GM18861 (cell line): Measurements from ENCODE around the gene UBL4A.
A peak's percentile ranks its signal among the peaks of the same experiment; 100 is the strongest.

Experiments used
- ATAC-seq: cut with Tn5 transposase; IDR thresholded peaks from one replicate; pipeline ENCODE4 v1.9.1; 2021; ENCODE audit not compliant: unreplicated experiment

The UBL4A gene

GRCh38 chrX:154483325-154483724, 3.1 kb downstream of the UBL4A start:
- ATAC-seq: no peak

- ATAC-seq: no peak
These were observed 3.6 kb downstream of the UBL4A start for GRCh38 chrX:154482786-154483185.

DNA sequence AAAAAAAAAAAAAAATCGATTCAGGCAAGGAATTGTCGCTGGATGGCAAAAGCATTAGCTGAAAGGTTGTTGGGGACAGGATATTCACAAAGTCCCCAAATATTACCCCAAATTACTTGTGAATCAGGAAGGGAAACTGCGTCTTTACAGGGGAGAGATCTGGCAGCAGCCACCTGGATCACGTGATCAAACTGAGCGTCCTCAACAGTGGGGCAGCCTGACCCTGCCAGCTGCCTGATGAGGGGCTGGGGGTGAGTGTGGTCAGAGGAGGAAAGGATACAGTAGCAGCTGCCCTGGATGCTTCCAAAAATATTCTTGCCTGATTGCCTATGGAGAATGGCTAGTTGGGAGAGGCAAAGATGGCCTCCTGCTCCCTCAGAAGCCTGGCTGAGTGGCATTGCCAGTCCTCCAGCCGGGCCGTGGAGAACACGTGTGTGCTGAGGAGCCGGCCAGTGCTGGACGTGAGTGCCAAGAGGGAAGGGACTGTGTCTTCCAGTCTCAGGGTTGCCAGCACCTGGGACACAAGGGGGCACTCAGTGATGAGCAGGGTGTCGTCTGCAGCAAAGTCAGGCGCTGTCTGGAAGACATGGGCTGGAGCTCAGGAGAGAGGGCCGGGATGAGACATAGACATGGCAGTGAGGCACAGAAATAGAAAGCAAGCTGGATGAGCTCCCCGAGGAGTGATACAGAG, 4.4 kb downstream of the UBL4A start:
- ATAC-seq: no peak

- no peak for ATAC-seq
These were observed 5.2 kb downstream of the UBL4A start for GRCh38 chrX:154481195-154481594.

GRCh38 chrX:154478728-154479622, 7.4 kb downstream of the UBL4A start, which contains the start of gene LAGE3:
Gene LAGE3, minus strand, starts transcription at chrX:154479281. Its CDS starts 366 bp downstream, at chrX:154478915.
- peak; percentile 82 for ATAC-seq

GRCh38 chrX:154477891-154478477, 8.4 kb downstream of the UBL4A start:
- ATAC-seq: no peak

- no peak for ATAC-seq
These were observed 9.6 kb downstream of the UBL4A start for GRCh38 chrX:154476821-154477220.

GRCh38 chrX:154473683-154474082, 12.7 kb downstream of the UBL4A start:
- no peak for ATAC-seq

GRCh38 chrX:154472685-154473632, 13.5 kb downstream of the UBL4A start:
- ATAC-seq: no peak

DNA sequence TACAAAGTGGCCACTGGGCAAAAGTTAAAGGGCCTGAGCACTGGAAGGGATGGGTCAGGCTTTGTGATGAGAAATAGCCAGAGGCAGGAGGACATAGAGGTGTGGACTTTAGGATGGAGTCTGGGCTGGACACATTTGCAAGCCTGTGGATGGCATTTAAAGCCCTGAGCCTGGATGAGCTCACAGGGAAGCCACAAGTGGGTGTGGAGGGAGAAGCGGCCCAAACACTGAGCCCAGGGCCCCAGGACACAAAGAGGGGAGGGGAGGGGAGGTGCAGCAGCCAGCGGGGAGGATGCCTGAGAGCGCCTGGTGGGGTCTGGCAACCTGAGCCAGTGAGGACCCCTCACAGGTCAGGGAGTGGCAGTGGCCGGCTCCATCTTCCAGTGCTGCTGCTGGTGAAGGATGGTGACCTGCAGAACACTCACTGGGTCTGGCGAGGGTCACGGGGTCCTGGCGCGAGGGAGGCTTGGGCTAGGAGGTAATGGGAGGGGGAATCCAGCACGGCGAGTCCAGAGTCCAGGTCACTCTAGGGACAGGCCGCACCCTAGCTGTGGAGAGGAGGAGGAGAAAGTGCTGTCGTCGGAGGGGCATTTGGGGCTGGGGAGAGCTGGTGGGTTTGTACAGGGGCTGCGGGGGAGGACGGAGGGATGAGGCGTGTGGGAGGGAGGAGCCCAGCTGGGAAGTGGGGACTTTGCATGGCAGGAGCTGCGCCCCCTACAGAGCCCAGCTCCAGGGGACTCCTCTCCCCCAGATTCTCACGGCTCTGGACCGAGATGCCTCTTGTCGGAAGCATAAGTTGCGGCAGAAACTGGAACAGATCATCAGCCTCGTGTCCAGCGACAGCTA, 14.4 kb downstream of the UBL4A start:
- ATAC-seq: no peak

DNA sequence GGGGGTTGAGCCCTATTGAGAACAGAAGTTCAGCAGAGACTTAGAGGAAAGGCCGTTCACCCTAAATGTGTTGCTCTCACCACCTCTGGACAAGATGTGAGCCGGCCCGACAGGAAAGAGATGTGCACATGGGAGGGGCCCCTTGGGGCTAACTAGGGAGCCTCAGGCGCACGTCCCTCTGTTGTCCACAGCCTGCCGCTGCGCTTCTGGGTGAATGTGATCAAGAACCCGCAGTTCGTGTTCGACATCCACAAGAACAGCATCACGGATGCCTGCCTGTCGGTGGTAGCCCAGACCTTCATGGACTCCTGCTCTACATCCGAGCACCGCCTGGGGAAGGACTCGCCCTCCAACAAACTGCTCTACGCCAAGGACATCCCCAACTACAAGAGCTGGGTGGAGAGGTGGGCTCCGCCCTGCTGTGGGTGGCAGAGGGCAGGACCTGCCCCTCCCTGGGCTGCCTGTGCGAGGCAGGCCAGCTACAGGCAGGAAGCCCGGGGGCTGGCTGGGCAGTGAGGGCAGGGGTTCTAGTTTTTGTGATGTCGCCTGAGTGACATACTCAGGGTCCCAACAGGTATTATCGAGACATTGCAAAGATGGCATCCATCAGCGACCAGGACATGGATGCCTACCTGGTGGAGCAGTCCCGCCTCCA, 15.4 kb downstream of the UBL4A start:
- ATAC-seq: no peak

GRCh38 chrX:154470434-154470833, 16.0 kb downstream of the UBL4A start:
- no peak for ATAC-seq

GRCh38 chrX:154469880-154470279, 16.5 kb downstream of the UBL4A start:
- ATAC-seq: no peak

DNA sequence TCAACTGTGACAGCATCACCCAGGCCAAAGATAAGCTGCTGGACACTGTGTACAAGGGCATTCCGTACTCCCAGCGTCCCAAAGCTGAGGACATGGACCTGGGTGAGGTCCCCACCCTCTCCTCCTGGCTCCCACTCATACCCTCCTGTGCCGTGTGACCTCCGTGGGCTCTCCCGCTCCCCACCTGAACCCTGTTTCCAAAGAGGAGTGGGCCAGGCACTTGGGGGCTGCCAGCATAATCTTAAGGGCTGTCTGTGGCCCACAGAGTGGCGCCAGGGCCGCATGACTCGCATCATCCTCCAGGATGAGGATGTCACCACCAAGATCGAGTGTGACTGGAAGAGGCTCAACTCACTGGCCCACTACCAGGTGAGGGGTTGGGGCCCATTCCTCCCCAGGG, 17.3 kb downstream of the UBL4A start:
- no peak for ATAC-seq

DNA sequence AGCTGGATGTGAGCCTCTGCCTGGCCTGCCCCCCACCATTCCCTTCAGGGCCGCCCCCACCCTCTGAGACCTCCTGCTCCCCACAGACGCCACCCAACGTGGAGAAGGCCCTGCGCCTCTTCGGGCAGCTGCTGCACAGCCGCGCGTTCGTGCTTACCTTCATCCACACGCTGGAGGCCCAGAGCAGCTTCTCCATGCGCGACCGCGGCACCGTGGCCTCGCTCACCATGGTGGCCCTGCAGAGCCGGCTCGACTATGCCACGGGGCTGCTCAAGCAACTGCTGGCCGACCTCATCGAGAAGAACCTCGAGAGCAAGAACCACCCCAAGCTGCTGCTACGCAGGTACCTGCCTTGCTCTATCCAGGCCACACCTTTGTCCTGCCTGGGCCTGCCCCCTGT, 18.2 kb downstream of the UBL4A start:
- ATAC-seq: no peak

- no peak for ATAC-seq
These were observed 18.9 kb downstream of the UBL4A start for GRCh38 chrX:154467556-154467955.

- ATAC-seq: no peak
These were observed 19.5 kb downstream of the UBL4A start for GRCh38 chrX:154466907-154467306.

DNA sequence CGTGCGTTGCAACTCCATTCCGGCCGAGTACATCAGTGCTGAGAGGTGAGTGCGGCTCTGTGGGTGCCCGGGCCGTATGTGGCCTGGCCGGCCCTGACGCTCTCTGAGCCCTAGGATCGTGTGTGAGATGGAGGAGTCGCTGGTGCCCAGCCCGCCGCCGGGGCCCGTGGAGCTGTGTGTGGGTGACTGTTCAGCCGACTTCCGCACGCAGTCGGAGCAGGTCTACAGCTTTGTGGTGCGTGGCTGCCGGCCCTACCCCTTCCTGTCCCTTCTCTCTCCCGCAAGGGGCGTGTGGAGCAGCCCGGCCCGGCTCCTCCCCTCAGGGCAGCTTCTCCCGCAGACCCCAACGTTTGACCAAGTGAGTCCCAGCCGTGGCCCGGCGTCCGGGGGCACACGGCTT, 20.4 kb downstream of the UBL4A start:
- no peak for ATAC-seq

- no peak for ATAC-seq
These were observed 20.8 kb downstream of the UBL4A start for GRCh38 chrX:154465601-154466000.
